IMR-90 (cell line): ENCODE results near the gene LELP1. TPM values are rescaled to one million over a fixed set of nuclear protein-coding genes. Genes with fewer than 3 reads are reported as not detected.

ENCODE experiments used
- ATAC-seq: fragments of 200-7000 bp; cut with Tn5 transposase; 2 replicates; pipeline ENCODE4 v1.9.1; 2020; ENCODE audit warnings: low read depth, mild to moderate bottlenecking, moderate library complexity
- Bru-seq: library from RNA; stranded (reverse); fragments of 400-500 nt; gene quantifications from one replicate; lab custom pipeline; 2021; lab: Mats Ljungman, UMichigan
- BruChase-seq, 2 experiments: library from RNA; stranded (reverse); fragments of 400-500 nt; gene quantifications; one replicate each; lab custom pipeline; 2021; lab: Mats Ljungman, UMichigan
- BruUV-seq: library from RNA; stranded (reverse); fragments of 400-500 nt; replicated peaks from 2 replicates; lab custom pipeline; 2021; lab: Mats Ljungman, UMichigan
- CTCF ChIA-PET: fragments of 300-600 bp; formaldehyde crosslinking; extraction: SDS; loops from one replicate; lab custom pipeline; 2021; ENCODE audit warnings: antibody characterized with exemption; lab: Yijun Ruan, JAX
- POLR2A ChIA-PET: fragments of 300-600 bp; sonication (Branson Sonifier 250); formaldehyde crosslinking; loops from one replicate; lab custom pipeline; 2022; ENCODE audit warnings: antibody characterized with exemption; ENCODE audit not compliant: unreplicated experiment; lab: Charles Lee
- DNase-seq: peaks from one replicate; pipeline ENCODE4 v3.0.0; 2013
- H2AFZ ChIP-seq: replicated peaks from 2 replicates; pipeline ENCODE3; 2013; ENCODE audit warnings: low read length, mild to moderate bottlenecking; ENCODE audit not compliant: poor library complexity
- H2AK5ac ChIP-seq: 2 replicates; pipeline ENCODE4 v1.6.1; 2013; ENCODE audit warnings: low read depth, low read length, inconsistent platforms
- H2AK9ac ChIP-seq: replicated peaks from 2 replicates; pipeline ENCODE3; 2013; ENCODE audit warnings: mild to moderate bottlenecking, low read depth, low read length, moderate library complexity; ENCODE audit not compliant: poor library complexity
- H2BK120ac ChIP-seq: 2 replicates; pipeline ENCODE4 v1.6.1; 2013; ENCODE audit warnings: low read depth, low read length, inconsistent platforms
- H2BK15ac ChIP-seq: 3 replicates; pipeline ENCODE4 v1.6.1; 2013; ENCODE audit warnings: low read depth, low read length, inconsistent platforms
- H2BK20ac ChIP-seq: 2 replicates; pipeline ENCODE4 v1.6.1; 2013; ENCODE audit warnings: low read depth, mild to moderate bottlenecking, inconsistent platforms, low read length, moderate library complexity
- H2BK5ac ChIP-seq: 2 replicates; pipeline ENCODE4 v1.6.1; 2013; ENCODE audit warnings: mild to moderate bottlenecking, low read depth, low read length, inconsistent platforms; ENCODE audit not compliant: poor library complexity, severe bottlenecking
- H3K14ac ChIP-seq: replicated peaks from 2 replicates; pipeline ENCODE4 v1.6.1; 2013; ENCODE audit warnings: low read depth, low read length, inconsistent platforms
- H3K18ac ChIP-seq: 2 replicates; pipeline ENCODE4 v1.6.1; 2013; ENCODE audit warnings: low read depth, low read length, control low read depth
- H3K23ac ChIP-seq: 2 replicates; pipeline ENCODE4 v1.6.1; 2013; ENCODE audit warnings: low read depth, low read length, inconsistent platforms
- H3K27ac ChIP-seq: 2 replicates; pipeline ENCODE4 v1.5.1; 2013; ENCODE audit warnings: mild to moderate bottlenecking, control low read depth, low read length; ENCODE audit not compliant: insufficient read depth
- H3K27me3 ChIP-seq: 2 replicates; pipeline ENCODE4 v1.6.1; 2013; ENCODE audit warnings: low read length; ENCODE audit not compliant: control insufficient read depth, insufficient read depth
- H3K36me3 ChIP-seq: 2 replicates; pipeline ENCODE4 v1.6.1; 2013; ENCODE audit warnings: low read length, mixed read lengths; ENCODE audit not compliant: control insufficient read depth, insufficient read depth
- H3K4ac ChIP-seq: 2 replicates; pipeline ENCODE4 v1.6.1; 2013; ENCODE audit warnings: low read depth, low read length, inconsistent platforms
- H3K4me1 ChIP-seq: 2 replicates; pipeline ENCODE4 v1.6.1; 2013; ENCODE audit warnings: low read length, mixed read lengths; ENCODE audit not compliant: control insufficient read depth, insufficient read depth
- H3K4me2 ChIP-seq: 2 replicates; pipeline ENCODE4 v1.6.1; 2013; ENCODE audit warnings: low read depth, mild to moderate bottlenecking, control low read depth, low read length, moderate library complexity
- H3K4me3 ChIP-seq: 2 replicates; pipeline ENCODE4 v1.5.1; 2013; ENCODE audit warnings: low read depth, mild to moderate bottlenecking, control low read depth, low read length, moderate library complexity; ENCODE audit not compliant: insufficient read depth
- H3K56ac ChIP-seq: 2 replicates; pipeline ENCODE4 v1.6.1; 2013; ENCODE audit warnings: low read length, inconsistent platforms; ENCODE audit not compliant: insufficient read depth; ENCODE audit errors: extremely low read depth
- H3K79me1 ChIP-seq, 2 experiments: 2 replicates each; pipeline ENCODE4 v1.6.1; 2013; ENCODE audit warnings: low read length in 2 of 2, inconsistent platforms in 1 of 2, low read depth in 1 of 2
- H3K9ac ChIP-seq: 2 replicates; pipeline ENCODE4 v1.6.1; 2013; ENCODE audit warnings: low read depth, low read length, control low read depth
- H3K9me1 ChIP-seq: 2 replicates; pipeline ENCODE4 v1.6.1; 2013; ENCODE audit warnings: low read length, inconsistent platforms; ENCODE audit not compliant: insufficient read depth
- H3K9me3 ChIP-seq: 2 replicates; pipeline ENCODE4 v1.6.1; 2013; ENCODE audit warnings: low read length; ENCODE audit not compliant: control insufficient read depth, insufficient read depth
- H4K20me1 ChIP-seq: 2 replicates; pipeline ENCODE4 v1.6.1; 2013; ENCODE audit warnings: low read length, inconsistent platforms; ENCODE audit not compliant: insufficient read depth
- H4K5ac ChIP-seq: 2 replicates; pipeline ENCODE4 v1.6.1; 2013; ENCODE audit warnings: mild to moderate bottlenecking, low read depth, low read length, control low read depth
- H4K8ac ChIP-seq, 2 experiments: 2 replicates each; pipeline ENCODE4 v1.6.1; 2013; ENCODE audit warnings: low read depth in 2 of 2, low read length in 2 of 2, control low read depth in 1 of 2, inconsistent platforms in 1 of 2
- H4K91ac ChIP-seq: 2 replicates; pipeline ENCODE4 v1.6.1; 2013; ENCODE audit warnings: low read depth, low read length, inconsistent platforms; ENCODE audit not compliant: insufficient read depth
- BHLHE40 ChIP-seq: fragments of 150-350 bp; IDR thresholded peaks from 2 replicates; pipeline ENCODE4 v1.6.1; 2016; ENCODE audit warnings: mild to moderate bottlenecking, low read depth, low read length
- CHD1 ChIP-seq: IDR thresholded peaks from 2 replicates; pipeline ENCODE4 v1.6.1; 2012; ENCODE audit warnings: low read depth, low read length, improper control_type of control experiment
- ELK1 ChIP-seq: fragments of 150-350 bp; IDR thresholded peaks from 2 replicates; pipeline ENCODE4 v1.6.1; 2016; ENCODE audit warnings: low read depth, mild to moderate bottlenecking, low read length, moderate library complexity, borderline replicate concordance
- FOS ChIP-seq: fragments of 150-350 bp; IDR thresholded peaks from 2 replicates; pipeline ENCODE4 v1.6.1; 2016; ENCODE audit warnings: low read depth, low read length
- MAFK ChIP-seq: IDR thresholded peaks from 2 replicates; pipeline ENCODE4 v1.6.1; 2012; ENCODE audit warnings: low read depth, low read length, improper control_type of control experiment
- MAZ ChIP-seq: IDR thresholded peaks from 2 replicates; pipeline ENCODE4 v1.6.1; 2012; ENCODE audit warnings: low read depth, mild to moderate bottlenecking, low read length, improper control_type of control experiment, moderate library complexity, borderline replicate concordance
- MXI1 ChIP-seq: IDR thresholded peaks from 2 replicates; pipeline ENCODE4 v1.6.1; 2012; ENCODE audit warnings: low read depth, mild to moderate bottlenecking, low read length, moderate library complexity, borderline replicate concordance
- NFE2L2 ChIP-seq: fragments of 150-350 bp; IDR thresholded peaks from 2 replicates; pipeline ENCODE4 v1.6.1; 2016; ENCODE audit warnings: low read depth, mild to moderate bottlenecking, low read length
- POLR2A ChIP-seq: IDR thresholded peaks from 2 replicates; pipeline ENCODE4 v1.6.1; 2012; ENCODE audit warnings: mild to moderate bottlenecking, low read depth, low read length
- RAD21 ChIP-seq: IDR thresholded peaks from 2 replicates; pipeline ENCODE4 v1.6.1; 2012; ENCODE audit warnings: low read length, improper control_type of control experiment
- RCOR1 ChIP-seq: IDR thresholded peaks from 2 replicates; pipeline ENCODE4 v1.6.1; 2012; ENCODE audit warnings: mild to moderate bottlenecking, low read length, improper control_type of control experiment; ENCODE audit not compliant: insufficient replicate concordance
- RFX5 ChIP-seq: IDR thresholded peaks from 2 replicates; pipeline ENCODE4 v1.8.0; 2012; ENCODE audit warnings: low read depth, mild to moderate bottlenecking, low read length, moderate library complexity
- SMC3 ChIP-seq: fragments of 150-350 bp; IDR thresholded peaks from 2 replicates; pipeline ENCODE4 v1.6.1; 2016; ENCODE audit warnings: low read depth, mild to moderate bottlenecking, antibody characterized with exemption, low read length, moderate library complexity
- USF2 ChIP-seq: fragments of 150-350 bp; IDR thresholded peaks from 2 replicates; pipeline ENCODE4 v1.6.1; 2017; ENCODE audit warnings: mild to moderate bottlenecking, antibody characterized with exemption, low read length, low read depth
- WGBS, 2 experiments: methylation state at CpG; one replicate each; pipeline versions ENCODE4 v1.1.5 to v1.1.7; 2013; ENCODE audit warnings: missing lambda C conversion rate in 2 of 2; ENCODE audit not compliant: insufficient read length in 1 of 2; ENCODE audit errors: extremely low coverage in 2 of 2; 5-methylcytosine and 5-hydroxymethylcytosine counted together
- dilution Hi-C: fragments of 300-500 bp; cut with HindIII; formaldehyde crosslinking; loops from one replicate; pipeline ENCODE4 v1.14.3; 2018; ENCODE audit warnings: low sequenced_read_pairs; ENCODE audit not compliant: unreplicated experiment
- in situ Hi-C: fragments of 300-500 bp; cut with MboI; formaldehyde crosslinking; loops from 3 replicates; pipeline ENCODE4 v1.14.3; 2019; ENCODE audit warnings: low sequenced_read_pairs, inconsistent platforms, mixed read lengths
- intact Hi-C: fragments of 100-400 bp; cut with micrococcal nuclease; formaldehyde crosslinking; loops from 2 replicates; pipeline ENCODE4 v1.10.0; 2022
- long read RNA-seq: library from polyadenylated mRNA; unstranded; transcript quantifications from one replicate; pipeline ENCODE4 v2.0.0, GENCODE V29; 2021; ENCODE audit not compliant: unreplicated experiment
- polyA plus RNA-seq, 3 experiments: library from polyadenylated mRNA; depleted of rRNA; stranded (reverse); fragments of >200 nt; gene quantifications; 2 replicates each; pipeline ENCODE4 v1.2.3, GENCODE V29; 2012; ENCODE audit warnings: low replicate concordance in 1 of 3
- total RNA-seq: library from RNA; depleted of rRNA; stranded (reverse); fragments of >200 nt; gene quantifications from 2 replicates; pipeline ENCODE4 v1.2.3, GENCODE V29; 2012; rRNA removed

The LELP1 gene
- total RNA-seq (not detected in 2 replicates), polyA plus RNA-seq (2012; rRNA removed) (not detected in 2 replicates), Bru-seq, nascent RNA (not detected), BruChase-seq, experiment 1, labeled RNA remaining after a 6-hour chase (not detected), BruChase-seq, experiment 2, labeled RNA remaining after a 2-hour chase (not detected)
- polyA plus RNA-seq (2012; cell fraction: cytosol; rRNA removed) = not detected in 2 replicates
- polyA plus RNA-seq (2012; cell fraction: nucleus; rRNA removed; ENCODE audit: low replicate concordance) = not detected in 2 replicates
- long read RNA-seq = 0 reads

- no peak within 1 kb of the TSS for H2AFZ ChIP-seq
- no peak within 1 kb of the TSS for H2BK20ac ChIP-seq
- no peak within 1 kb of the TSS for H2BK15ac ChIP-seq
- no peaks in the 10 kb centered on the region for H3K36me3 ChIP-seq
- WGBS, 2 experiments = no CpG with 5 or more reads among the region's 1 CpG
- DNase-seq = no peak
- H3K4me1 ChIP-seq = no peaks in the 10 kb centered on the region
- ChIA-PET CTCF (no interaction called here), POLR2A (no interaction called here)
- TF ChIP-seq NFE2L2 (no peak), RCOR1 (no peak), RFX5 (no peak), FOS (no peak), MXI1 (no peak), MAFK (no peak), BHLHE40 (no peak), SMC3 (no peak), CHD1 (no peak), MAZ (no peak), RAD21 (no peak), POLR2A (no peak), USF2 (no peak), ELK1 (no peak)
- no peaks in the 10 kb centered on the region for H3K27me3 ChIP-seq
- peak within 1 kb of the TSS; percentile 34 for H2AK9ac ChIP-seq
- H3K27ac ChIP-seq = no peak within 1 kb of the TSS
- no peaks in the 10 kb centered on the region for H3K79me1 ChIP-seq
- no peak within 1 kb of the TSS for H4K8ac ChIP-seq
- no peak within 1 kb of the TSS for H2BK120ac ChIP-seq
- no peak within 1 kb of the TSS for H2AK5ac ChIP-seq
- H3K9me1 ChIP-seq = no peaks in the 10 kb centered on the region
- BruUV-seq = no TSS peak
- no peaks in the 10 kb centered on the region for H4K20me1 ChIP-seq
- H3K23ac ChIP-seq = no peak within 1 kb of the TSS
- H4K5ac ChIP-seq = no peak within 1 kb of the TSS
- H3K4me3 ChIP-seq = no peak within 1 kb of the TSS
- ATAC-seq = no peak
- H3K9ac ChIP-seq = no peak within 1 kb of the TSS
- H3K9me3 ChIP-seq = no peaks in the 10 kb centered on the region
- no peak within 1 kb of the TSS for H4K91ac ChIP-seq
- H3K56ac ChIP-seq = no peak within 1 kb of the TSS
- H3K18ac ChIP-seq = no peak within 1 kb of the TSS
- no peak within 1 kb of the TSS for H3K4me2 ChIP-seq
- H2BK5ac ChIP-seq = no peak within 1 kb of the TSS
- H3K14ac ChIP-seq = no peak within 1 kb of the TSS
- dilution Hi-C loops = no loop called here
- in situ Hi-C loops = loop anchor here (25.0 kb wide), 1 partner anchor 541 kb away; the partner anchor contains the start of gene LCE2D
- intact Hi-C loops = no loop called here
- no peak within 1 kb of the TSS for H3K4ac ChIP-seq
Measured at GRCh38 chr1:153203130-153203529, at the start of gene LELP1. LELP1 (plus strand) TSS chr1:153203430; CDS start chr1:153204708, 1,278 bp downstream.
